Upper lobe of right lung (tissue), 1 donor: ENCODE results near the gene BTBD2. TPM values are rescaled to one million over a fixed set of nuclear protein-coding genes. Genes with fewer than 3 reads are reported as not detected.

Experiments
- ATAC-seq: fragments of 200-7000 bp; cut with Tn5 transposase; one replicate; pipeline ENCODE4 v1.9.1; 2020; ENCODE audit warnings: mild to moderate bottlenecking, moderate library complexity
- DNase-seq: peaks from one replicate; pipeline ENCODE4 v3.0.0-alpha.2; 2020
- H3K27ac ChIP-seq: fragments of 200-600 bp; one replicate; pipeline ENCODE4 v1.8.0; 2022
- H3K27me3 ChIP-seq: fragments of 200-600 bp; one replicate; pipeline ENCODE4 v1.8.0; 2022; ENCODE audit warnings: mild to moderate bottlenecking
- H3K36me3 ChIP-seq: fragments of 200-600 bp; one replicate; pipeline ENCODE4 v1.8.0; 2022
- H3K4me1 ChIP-seq: fragments of 200-600 bp; one replicate; pipeline ENCODE4 v1.8.0; 2022
- H3K4me3 ChIP-seq: fragments of 200-600 bp; one replicate; pipeline ENCODE4 v1.8.0; 2022; ENCODE audit warnings: mild to moderate bottlenecking
- H3K9me3 ChIP-seq: fragments of 200-600 bp; one replicate; pipeline ENCODE4 v1.8.0; 2022
- CTCF ChIP-seq: fragments of 200-600 bp; IDR thresholded peaks from one replicate; pipeline ENCODE4 v1.8.0; 2022; ENCODE audit warnings: antibody characterized with exemption
- intact Hi-C: fragments of 100-400 bp; cut with DNase I; formaldehyde crosslinking; loops from one replicate; pipeline ENCODE4 v1.11.0; 2022
- total RNA-seq: library from RNA; stranded (reverse); fragmentation: NEBNext Ultra II Directional; extraction: Animal tissue kit (Norgen Biotek cat#: 25700); gene quantifications from one replicate; pipeline ENCODE4 v1.2.1, GENCODE V29; 2021
- donor health status: DM: no; HTN: yes; CAD: no; lungs with severe emphysema.

Gene BTBD2
- total RNA-seq, 1 donor from 2014 or later: 56.5 TPM

DNA sequence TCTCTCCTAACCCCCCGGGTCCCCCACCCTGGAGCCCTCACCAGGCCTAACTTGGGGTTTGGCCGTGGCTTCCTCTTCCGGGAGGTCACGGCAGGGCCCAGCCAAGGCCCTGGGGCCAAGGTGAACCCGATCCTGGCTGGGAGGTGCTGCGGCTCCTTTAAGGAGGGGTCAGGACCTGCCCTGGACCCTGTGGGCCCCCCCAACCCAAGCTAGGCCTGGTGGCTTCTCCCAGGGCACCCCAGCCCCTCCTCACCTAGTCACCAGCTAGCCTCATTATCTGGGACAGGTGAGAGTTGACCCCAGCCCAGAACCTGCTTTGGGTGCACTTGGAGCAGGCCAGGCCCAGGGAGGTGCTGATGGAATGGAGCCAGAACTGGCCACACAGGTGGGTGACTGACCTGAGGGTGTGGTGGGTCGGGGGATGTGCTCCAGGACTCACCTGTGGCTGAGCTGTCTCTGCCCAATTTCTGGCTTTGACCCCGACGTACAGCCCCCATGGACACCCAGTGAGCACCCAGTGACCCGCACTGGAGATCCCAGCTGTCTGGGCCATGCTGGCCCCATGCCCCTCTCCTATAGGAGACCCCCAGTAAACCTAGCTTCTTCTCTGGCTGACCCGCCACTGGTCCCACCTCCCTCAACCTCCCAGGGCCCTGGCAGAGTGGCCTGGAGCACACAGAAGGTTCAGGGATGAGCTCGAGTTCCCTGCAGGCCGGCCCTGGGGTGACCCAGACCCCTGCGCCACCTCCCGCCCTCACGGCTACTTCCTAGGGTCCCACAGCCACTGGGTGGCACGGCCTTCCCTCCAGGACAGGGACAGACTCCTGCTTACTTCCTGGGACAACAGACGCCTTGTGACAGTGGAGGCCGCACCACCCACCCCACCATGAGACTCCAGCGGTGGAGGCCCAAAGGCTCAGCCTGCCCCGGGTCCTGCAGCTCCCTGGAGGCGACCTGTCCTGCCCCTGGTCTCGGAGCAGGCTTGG is 42.3 kb upstream of the BTBD2 start:
- Histone ChIP-seq H3K27me3 (no peaks in the 10 kb centered on the region), H3K4me1 (peaks cover 74% of the 10 kb centered on the region), H3K9me3 (no peaks in the 10 kb centered on the region), H3K27ac (peak overlapping the region; percentile 99), H3K4me3 (no peak overlapping the region), H3K36me3 (no peaks in the 10 kb centered on the region)
- intact Hi-C loops: no loop called here
- no peak for ATAC-seq
- no peak for DNase-seq
- TF ChIP-seq CTCF: no peak

- intact Hi-C loops: no loop called here
- ATAC-seq: no peak
- Histone ChIP-seq H3K27ac (peak overlapping the region; percentile 99), H3K27me3 (no peaks in the 10 kb centered on the region), H3K9me3 (no peaks in the 10 kb centered on the region), H3K4me1 (peaks cover 74% of the 10 kb centered on the region), H3K4me3 (no peak overlapping the region), H3K36me3 (no peaks in the 10 kb centered on the region)
- no peak for DNase-seq
- TF ChIP-seq CTCF: no peak
Measured at GRCh38 chr19:2056837-2057192, 41.3 kb upstream of the BTBD2 start.

GRCh38 chr19:2055931-2056836 is 40.7 kb upstream of the BTBD2 start:
- DNase-seq: peak; percentile 69
- H3K27ac ChIP-seq: peak overlapping the region; percentile 93
- no peaks in the 10 kb centered on the region for H3K36me3 ChIP-seq
- intact Hi-C loops: no loop called here
- TF ChIP-seq CTCF: peak; percentile 11
- no peaks in the 10 kb centered on the region for H3K9me3 ChIP-seq
- H3K4me3 ChIP-seq: peak overlapping the region; percentile 42
- peaks cover 80% of the 10 kb centered on the region for H3K4me1 ChIP-seq
- H3K27me3 ChIP-seq: no peaks in the 10 kb centered on the region
- ATAC-seq: peak; percentile 1

DNA sequence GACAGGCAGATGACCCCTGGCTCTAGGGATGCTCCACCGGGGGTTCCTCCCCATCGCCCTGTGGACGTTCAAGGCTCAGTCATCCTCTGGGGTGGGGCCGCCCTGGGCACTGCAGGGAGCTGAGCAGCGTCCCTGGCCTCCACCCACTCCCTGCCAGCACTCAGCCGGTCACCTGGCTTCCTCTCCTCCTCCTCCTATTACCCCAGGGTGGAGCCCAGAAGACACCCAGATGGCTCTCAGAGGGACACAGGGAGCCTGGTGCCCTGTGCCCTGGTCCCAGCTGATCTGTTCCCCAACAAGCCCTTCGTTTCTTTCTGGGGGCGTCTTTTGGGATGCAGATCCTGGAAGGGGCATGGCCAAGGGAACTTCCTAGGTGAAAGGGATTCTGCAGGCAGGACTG is 39.2 kb upstream of the BTBD2 start:
- DNase-seq (no peak), ATAC-seq (no peak)
- Histone ChIP-seq H3K36me3 (no peaks in the 10 kb centered on the region), H3K4me3 (no peak overlapping the region), H3K4me1 (peaks cover 69% of the 10 kb centered on the region), H3K27me3 (no peaks in the 10 kb centered on the region), H3K27ac (peak overlapping the region; percentile 93), H3K9me3 (no peaks in the 10 kb centered on the region)
- intact Hi-C loops: no loop called here
- TF ChIP-seq CTCF: no peak

DNA sequence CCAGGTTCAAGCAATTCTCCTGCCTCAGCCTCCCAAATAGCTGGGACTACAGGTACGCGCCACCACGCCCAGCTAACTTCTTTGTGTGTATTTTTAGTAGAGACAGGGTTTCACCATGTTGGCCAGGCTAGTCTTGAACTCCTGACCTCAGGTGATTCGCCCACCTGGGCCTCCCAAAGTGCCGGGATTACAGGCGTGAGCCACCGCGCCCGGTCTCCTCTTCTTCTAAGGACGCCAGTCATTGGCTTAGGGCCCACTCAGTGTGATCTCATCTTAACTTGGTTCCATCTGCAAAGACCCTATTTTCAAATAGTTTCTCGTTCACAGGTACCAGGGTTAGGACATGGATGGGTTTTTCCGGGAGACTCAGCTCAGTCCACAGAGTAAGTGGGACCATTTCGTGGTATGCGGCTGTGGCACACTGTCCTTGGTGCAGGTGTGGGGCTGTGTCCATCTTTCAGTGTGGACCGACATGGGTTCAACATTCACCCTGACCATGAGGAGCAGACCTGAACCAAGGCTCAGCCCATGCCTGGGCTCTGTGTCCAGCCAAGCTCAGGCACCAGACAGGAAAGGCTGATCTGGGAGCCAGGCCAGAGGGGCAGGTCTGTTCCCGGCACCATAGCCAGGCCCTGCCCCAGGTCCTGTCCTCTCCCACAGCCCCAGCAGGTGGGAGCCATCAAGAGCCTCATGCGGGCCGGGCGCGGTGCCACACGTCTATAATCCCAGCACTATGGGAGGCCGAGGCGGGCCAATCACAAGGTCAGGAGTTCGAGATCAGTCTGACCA is 38.3 kb upstream of the BTBD2 start:
- TF ChIP-seq CTCF: no peak
- Histone ChIP-seq H3K27me3 (no peaks in the 10 kb centered on the region), H3K27ac (peak overlapping the region; percentile 93), H3K4me1 (peaks cover 67% of the 10 kb centered on the region), H3K4me3 (no peak overlapping the region), H3K9me3 (no peaks in the 10 kb centered on the region), H3K36me3 (peaks cover 8% of the 10 kb centered on the region)
- ATAC-seq (no peak), DNase-seq (peak; percentile 84)
- intact Hi-C loops: no loop called here
